ACHN (cell line): Measurements from ENCODE around the gene PTPRE.

Experiments used
- DNase-seq: peaks from one replicate; pipeline ENCODE4 v3.0.0-alpha.2; 2015
- in situ Hi-C: cut with HindIII; loops from 2 replicates; pipeline ENCODE4 v1.10.0; 2017; ENCODE audit warnings: low sequenced_read_pairs, low pct_ligation_motif_present, low pct_unique_long_range_greater_than_20kb

PTPRE gene

GRCh38 chr10:127966875-127967274 is 60.0 kb downstream of the PTPRE start:
- in situ Hi-C loops = no loop called here
- DNase-seq = no peak

- in situ Hi-C loops = no loop called here
- no peak for DNase-seq
Measured at GRCh38 chr10:127968027-127968441, 61.1 kb downstream of the PTPRE start.

- DNase-seq = no peak
Measured at GRCh38 chr10:127968659-127969058, 61.8 kb downstream of the PTPRE start.

GRCh38 chr10:127971101-127971946 is 64.4 kb downstream of the PTPRE start:
- no peak for DNase-seq
- in situ Hi-C loops = no loop called here

More at GRCh38 chr10:127968659-127969058, 61.8 kb downstream of the PTPRE start:
- in situ Hi-C loops = no loop called here

- in situ Hi-C loops = no loop called here
- DNase-seq = no peak
Measured at GRCh38 chr10:127971963-127972615, 65.2 kb downstream of the PTPRE start.

GRCh38 chr10:127972751-127973357 is 66.0 kb downstream of the PTPRE start:
- in situ Hi-C loops = no loop called here
- DNase-seq = no peak

GRCh38 chr10:127973791-127974311 is 66.9 kb downstream of the PTPRE start:
- peak; percentile 24 for DNase-seq
- in situ Hi-C loops = no loop called here

GRCh38 chr10:127974911-127975310 is 68.0 kb downstream of the PTPRE start:
- in situ Hi-C loops = no loop called here
- DNase-seq = no peak

- no peak for DNase-seq
- in situ Hi-C loops = no loop called here
Measured at GRCh38 chr10:127976286-127976685, 69.4 kb downstream of the PTPRE start.

- in situ Hi-C loops = no loop called here
Measured at GRCh38 chr10:127976701-127977356, 69.9 kb downstream of the PTPRE start.

GRCh38 chr10:127977357-127978009 is 70.6 kb downstream of the PTPRE start:
- in situ Hi-C loops = no loop called here
- peak; percentile 84 for DNase-seq

More at GRCh38 chr10:127976701-127977356, 69.9 kb downstream of the PTPRE start:
- DNase-seq = no peak

- DNase-seq = no peak
- in situ Hi-C loops = no loop called here
Measured at GRCh38 chr10:127978481-127978880, 71.6 kb downstream of the PTPRE start.

GRCh38 chr10:127979045-127979444 is 72.1 kb downstream of the PTPRE start:
- no peak for DNase-seq
- in situ Hi-C loops = no loop called here

- in situ Hi-C loops = no loop called here
Measured at GRCh38 chr10:127979566-127979965, 72.7 kb downstream of the PTPRE start.

GRCh38 chr10:127980898-127981297 is 74.0 kb downstream of the PTPRE start:
- in situ Hi-C loops = no loop called here
- no peak for DNase-seq

More at GRCh38 chr10:127979566-127979965, 72.7 kb downstream of the PTPRE start:
- no peak for DNase-seq

- DNase-seq = no peak
- in situ Hi-C loops = no loop called here
Measured at GRCh38 chr10:127982601-127983000, 75.7 kb downstream of the PTPRE start.

GRCh38 chr10:127983344-127984100 is 76.6 kb downstream of the PTPRE start:
- in situ Hi-C loops = no loop called here
- DNase-seq = no peak

- in situ Hi-C loops = no loop called here
- no peak for DNase-seq
Measured at GRCh38 chr10:127984945-127985344, 78.0 kb downstream of the PTPRE start.
